SK-N-MC (cell line): ENCODE data around the gene RILPL2.

Experiments
- EZH2 ChIP-seq: fragments of 200-600 bp; sonication (generic); IDR thresholded peaks from one replicate; pipeline ENCODE4 v1.6.1; 2017; ENCODE audit warnings: antibody characterized with exemption
- POLR2AphosphoS5 ChIP-seq: IDR thresholded peaks from 2 replicates; pipeline ENCODE4 v1.6.1; 2012; ENCODE audit warnings: mild to moderate bottlenecking, low read depth, low read length, borderline replicate concordance

DNA sequence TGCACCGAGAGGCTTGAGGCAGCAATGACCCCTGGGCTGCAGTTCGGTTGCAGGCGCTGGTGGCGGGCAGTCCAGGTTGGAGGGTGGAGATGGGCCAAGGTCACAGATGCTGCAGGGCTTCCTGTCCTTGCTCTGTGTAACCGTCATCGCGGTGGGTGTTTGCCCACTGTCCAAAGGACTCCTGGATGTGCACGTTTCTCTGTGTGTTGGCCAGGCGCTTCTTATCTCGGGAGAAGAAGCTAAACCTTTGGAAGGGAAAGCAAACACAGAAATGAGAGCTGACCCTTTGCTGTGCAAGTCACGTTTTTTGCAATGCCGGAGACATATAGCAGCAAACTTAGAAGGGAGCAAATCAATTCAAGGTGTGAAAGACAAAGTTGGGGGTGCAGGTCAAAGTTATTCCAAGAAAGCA lies 36.0 kb upstream of the RILPL2 start:
- TF ChIP-seq POLR2AphosphoS5 (no peak), EZH2 (no peak)
